ENCODE measurements around the gene MRGPRX3. TPM values are rescaled to one million over a fixed set of nuclear protein-coding genes. Genes with fewer than 3 reads are reported as not detected.

MRGPRX3 gene
- total and polyA plus RNA-seq, 2 of the 4 experiments (the other 2 are of a cell fraction) = not detected

GRCh38 chr11:18100926-18101656 is 31.3 kb upstream of the MRGPRX3 start:
- dilution Hi-C loops (cut with HindIII; ENCODE audit: low sequenced_read_pairs, unreplicated experiment) = no loop called here

More at GRCh38 chr11:18100926-18101656, 31.3 kb upstream of the MRGPRX3 start:
- Histone ChIP-seq H4K91ac (ENCODE audit: insufficient read depth, low read depth, low read length) (no peak overlapping the region), H3K36me3 (ENCODE audit: control insufficient read depth, insufficient read depth, low read length) (peaks cover 14% of the 10 kb centered on the region), H2BK5ac (ENCODE audit: low read depth, low read length, poor library complexity, severe bottlenecking) (no peak overlapping the region), H2BK15ac (ENCODE audit: low read depth, low read length) (no peak overlapping the region), H3K79me1 (ENCODE audit: low read depth in 1 of 2, low read length in 2 of 2) (peaks cover 18 to 22% of the 10 kb centered on the region in 2 experiments), H4K5ac (ENCODE audit: low read depth, low read length) (no peak overlapping the region), H4K8ac (ENCODE audit: low read depth in 2 of 2, low read length in 2 of 2) (no peak overlapping the region), H3K18ac (ENCODE audit: low read depth, low read length) (no peak overlapping the region), H3K4me3 (ENCODE audit: insufficient read depth, low read depth, low read length) (no peak overlapping the region), H3K27me3 (ENCODE audit: control insufficient read depth, insufficient read depth, low read length) (no peaks in the 10 kb centered on the region), H3K9me1 (ENCODE audit: insufficient read depth, low read length) (no peaks in the 10 kb centered on the region; the same call in 1 of the 2 replicates), H2BK20ac (ENCODE audit: low read depth, low read length) (no peak overlapping the region), H2AK5ac (ENCODE audit: low read depth, low read length) (no peak overlapping the region), H3K4me1 (ENCODE audit: control insufficient read depth, insufficient read depth, low read length) (0 out of 2 replicates have a peak, but pooled peaks cover 2% of the 10 kb centered on the region), H3K9me3 (ENCODE audit: control insufficient read depth, insufficient read depth, low read length) (no peaks in the 10 kb centered on the region), H3K14ac (replicated peaks; ENCODE audit: low read depth, low read length) (no peak overlapping the region), H3K9ac (ENCODE audit: low read depth, low read length) (no peak overlapping the region), H3K27ac (ENCODE audit: insufficient read depth, low read length) (no peak overlapping the region), H2AK9ac (replicated peaks; ENCODE audit: low read depth, low read length, poor library complexity) (no peak overlapping the region), H3K56ac (ENCODE audit: extremely low read depth, insufficient read depth, low read length) (no peak overlapping the region), H2AFZ (replicated peaks; ENCODE audit: low read length, poor library complexity) (no peak overlapping the region), H3K4me2 (ENCODE audit: low read depth, low read length) (no peak overlapping the region), H2BK120ac (ENCODE audit: low read depth, low read length) (no peak overlapping the region), H3K23ac (ENCODE audit: low read depth, low read length) (no peak overlapping the region), H3K4ac (ENCODE audit: low read depth, low read length) (no peak overlapping the region), H4K20me1 (ENCODE audit: insufficient read depth, low read length) (no peaks in the 10 kb centered on the region)
- ChIA-PET CTCF (no interaction called here), POLR2A (ENCODE audit: unreplicated experiment) (no interaction called here)
- in situ Hi-C loops (cut with MboI; ENCODE audit: low sequenced_read_pairs) (no loop called here), intact Hi-C loops (cut with micrococcal nuclease) (loop anchor here (10.0 kb wide), 1 partner anchor 366 kb away; the partner anchor contains the start of gene KCNC1)
- BruUV-seq (replicated peaks) = no TSS peak
- ATAC-seq (ENCODE audit: low read depth) (no peak), DNase-seq (no peak)
- WGBS, 2 experiments (ENCODE audit: extremely low coverage in 2 of 2, insufficient read length in 1 of 2) = no CpG with 5 or more reads among the region's 6 CpGs
- no peak for TF ChIP-seq MAFK (IDR thresholded peaks at IDR 0.05; ENCODE audit: low read depth, low read length)
- TF ChIP-seq MXI1 (IDR thresholded peaks at IDR 0.05; ENCODE audit: borderline replicate concordance, low read depth, low read length) = no peak

All from IMR-90 (cell line).